Activated CD4-positive, CD25-positive, alpha-beta regulatory T cell (primary cell): ENCODE data around the gene CROCC.

Experiments used
- DNase-seq, 4 experiments: peaks; one replicate each; lab custom pipeline; 2025; lab: John Stamatoyannopoulos, UW

Gene CROCC

DNA sequence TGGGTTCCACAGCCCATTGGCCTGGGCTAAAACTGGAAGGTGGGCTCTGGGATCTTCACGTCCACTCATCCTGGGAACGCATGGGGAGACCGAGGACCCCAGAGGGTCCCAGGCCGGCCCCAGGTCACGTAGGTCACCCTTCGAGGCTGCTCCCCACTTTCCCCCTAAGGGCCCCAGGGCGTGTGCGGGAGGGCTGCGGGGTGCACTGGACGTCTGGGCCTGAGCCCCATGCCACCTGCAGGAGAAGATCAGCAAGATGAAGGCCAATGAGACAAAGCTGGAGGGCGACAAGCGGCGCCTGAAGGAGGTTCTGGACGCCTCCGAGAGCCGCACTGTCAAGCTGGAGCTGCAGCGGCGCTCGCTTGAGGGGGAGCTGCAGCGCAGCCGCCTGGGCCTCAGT, 46.2 kb downstream of the CROCC start:
- no peak for DNase-seq

DNA sequence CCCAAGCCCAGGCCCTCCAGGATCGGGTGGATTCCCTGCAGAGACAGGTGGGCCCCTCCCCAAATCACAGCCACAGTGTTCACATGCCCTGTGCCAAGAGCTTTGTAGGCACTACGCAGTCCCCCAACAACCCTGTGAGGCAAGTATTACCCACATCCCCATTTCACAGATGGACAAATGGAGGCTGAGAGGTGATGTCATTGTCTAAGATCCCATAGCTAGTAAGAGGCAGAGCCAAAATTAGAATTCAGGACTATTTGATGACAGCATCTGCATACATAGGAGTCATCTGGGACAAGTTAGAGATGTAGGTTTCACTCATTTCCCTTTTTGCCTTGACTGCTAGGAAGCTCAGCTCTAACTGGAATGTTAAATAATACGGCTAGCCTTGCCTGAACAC, 46.6 kb downstream of the CROCC start:
- no peak for DNase-seq

- no peak for DNase-seq
Measured at GRCh38 chr1:16969057-16969611, 47.4 kb downstream of the CROCC start.

GRCh38 chr1:16969651-16970050, 47.9 kb downstream of the CROCC start:
- DNase-seq, result no peak

GRCh38 chr1:16970132-16970910, 48.6 kb downstream of the CROCC start:
- no peak for DNase-seq

DNA sequence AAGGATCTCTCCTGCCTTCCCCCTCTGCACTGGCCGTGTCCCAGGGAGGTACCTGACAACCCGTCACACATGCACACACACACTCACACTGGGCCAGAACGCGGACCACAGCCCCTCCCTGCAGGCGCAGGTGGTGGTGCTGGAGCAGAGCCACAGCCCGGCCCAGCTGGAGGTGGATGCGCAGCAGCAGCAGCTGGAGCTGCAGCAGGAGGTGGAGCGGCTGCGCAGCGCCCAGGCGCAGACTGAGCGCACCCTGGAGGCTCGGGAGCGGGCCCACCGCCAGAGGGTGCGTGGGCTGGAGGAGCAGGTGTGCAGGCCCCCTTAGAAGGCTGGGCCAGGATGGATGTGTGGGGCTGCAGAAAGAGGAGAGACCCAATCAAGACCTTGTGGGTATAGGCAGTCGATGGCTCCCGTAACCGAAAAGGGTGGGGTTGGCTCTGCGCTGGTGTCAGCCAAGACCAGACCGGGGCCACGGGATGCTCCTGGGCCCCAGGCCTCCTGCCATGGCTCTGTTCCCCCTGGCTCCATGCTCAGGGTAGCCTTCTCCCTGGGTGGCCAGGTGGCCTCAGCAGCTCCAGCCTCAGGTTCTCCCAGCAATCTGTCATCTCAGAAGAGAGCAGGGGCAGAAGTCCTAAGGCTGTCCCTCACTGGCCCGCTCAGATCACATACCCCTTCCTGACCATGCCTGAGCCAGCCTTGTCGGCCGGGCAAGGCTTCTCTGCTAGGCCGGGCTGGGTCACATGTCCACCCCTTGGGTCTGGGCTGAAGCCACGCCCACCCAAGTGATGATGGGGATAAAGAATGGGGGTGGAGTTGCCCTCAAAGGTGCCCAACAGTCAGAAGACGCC, 49.8 kb downstream of the CROCC start:
- DNase-seq, result no peak

- no peak for DNase-seq
Measured at GRCh38 chr1:16972189-16972895, 50.6 kb downstream of the CROCC start.

- no peak for DNase-seq
Measured at GRCh38 chr1:16973215-16973614, 51.5 kb downstream of the CROCC start.

- no peak for DNase-seq
Measured at GRCh38 chr1:16975211-16975610, 53.5 kb downstream of the CROCC start.

DNA sequence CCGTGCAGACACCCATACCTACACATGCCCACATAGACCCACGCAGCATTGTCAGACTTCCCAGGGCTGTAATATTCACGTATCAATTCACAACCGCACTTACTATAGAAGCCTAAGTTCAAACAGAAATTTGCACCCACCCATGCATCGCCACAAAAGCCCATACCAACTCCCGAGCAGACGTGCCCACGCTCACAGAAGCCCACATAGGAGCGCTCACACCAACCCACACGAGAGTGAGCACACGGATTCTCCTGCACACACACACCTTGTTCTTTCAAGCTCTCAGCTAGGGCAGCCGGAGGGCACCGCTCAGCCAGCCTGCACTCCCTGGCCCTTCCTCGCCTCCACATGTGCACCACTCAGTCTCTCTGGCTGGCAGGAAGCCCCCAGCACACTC, 54.1 kb downstream of the CROCC start:
- DNase-seq, result no peak

DNA sequence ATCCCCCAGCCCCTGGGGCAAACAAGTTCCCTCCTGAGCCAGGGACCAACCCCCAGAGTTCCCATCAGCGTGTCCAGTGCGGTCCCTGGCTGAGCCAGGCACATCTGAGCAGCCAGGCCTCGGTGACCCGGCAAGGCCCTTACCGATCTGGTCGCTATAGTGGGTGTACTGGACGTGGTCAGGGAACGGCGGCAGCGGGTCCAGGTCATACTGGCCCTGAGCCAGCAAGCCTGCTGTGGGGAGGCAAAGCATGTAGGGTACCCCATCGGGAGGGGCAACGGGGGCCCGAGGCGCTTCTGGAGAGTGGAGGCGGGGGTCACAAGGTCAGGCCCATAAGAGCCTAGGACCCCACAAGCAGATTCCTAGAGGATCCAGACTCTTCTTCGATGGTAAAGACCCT, 55.2 kb downstream of the CROCC start:
- DNase-seq, result no peak

GRCh38 chr1:16977377-16977776, 55.6 kb downstream of the CROCC start:
- DNase-seq, result no peak

GRCh38 chr1:16978139-16978538, 56.4 kb downstream of the CROCC start:
- DNase-seq, result no peak

DNA sequence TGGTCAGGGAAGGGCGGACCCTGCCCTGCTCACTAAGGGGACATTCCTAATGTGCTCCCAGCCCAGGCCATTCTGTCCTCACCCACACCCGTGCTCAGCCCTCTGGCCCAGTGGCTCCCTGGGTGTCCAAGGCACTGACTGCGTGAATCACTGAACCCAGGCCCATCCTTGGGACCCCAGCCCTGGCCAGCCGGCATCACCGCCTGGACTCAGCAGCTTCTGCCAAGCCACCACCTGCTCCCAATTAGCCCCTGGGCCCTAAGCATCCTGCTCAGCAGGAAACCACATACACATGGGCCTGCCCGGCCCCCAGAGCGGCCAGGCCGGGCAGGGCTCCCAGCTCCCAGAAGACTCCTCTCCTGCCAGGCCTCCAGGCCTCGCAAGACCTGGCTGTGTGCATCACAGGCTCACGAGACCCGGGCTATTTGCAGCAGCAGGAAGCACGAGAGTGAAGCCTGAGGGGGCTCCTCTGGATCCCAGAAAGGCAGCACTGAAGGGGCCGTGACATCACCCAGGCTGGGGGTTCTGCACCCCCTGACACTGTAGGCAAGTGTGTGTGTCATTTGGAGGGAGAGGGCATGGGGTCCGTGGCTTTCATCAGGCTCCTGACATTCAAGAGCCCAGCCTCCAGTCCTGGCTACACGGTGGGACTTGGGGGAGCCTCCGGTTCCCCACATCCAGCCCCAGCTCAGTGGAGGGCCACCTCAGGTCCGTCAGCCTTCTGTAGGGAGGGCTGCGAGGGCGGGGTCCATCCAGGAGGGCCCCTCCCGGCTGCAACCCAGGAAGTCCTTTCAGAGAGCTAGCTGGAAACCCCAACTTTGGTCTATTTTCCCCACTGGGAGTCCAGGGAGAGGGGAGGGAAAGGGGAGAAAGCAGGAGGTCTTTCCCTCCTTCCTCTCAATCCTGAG, 57.1 kb downstream of the CROCC start:
- DNase-seq, result no peak

DNA sequence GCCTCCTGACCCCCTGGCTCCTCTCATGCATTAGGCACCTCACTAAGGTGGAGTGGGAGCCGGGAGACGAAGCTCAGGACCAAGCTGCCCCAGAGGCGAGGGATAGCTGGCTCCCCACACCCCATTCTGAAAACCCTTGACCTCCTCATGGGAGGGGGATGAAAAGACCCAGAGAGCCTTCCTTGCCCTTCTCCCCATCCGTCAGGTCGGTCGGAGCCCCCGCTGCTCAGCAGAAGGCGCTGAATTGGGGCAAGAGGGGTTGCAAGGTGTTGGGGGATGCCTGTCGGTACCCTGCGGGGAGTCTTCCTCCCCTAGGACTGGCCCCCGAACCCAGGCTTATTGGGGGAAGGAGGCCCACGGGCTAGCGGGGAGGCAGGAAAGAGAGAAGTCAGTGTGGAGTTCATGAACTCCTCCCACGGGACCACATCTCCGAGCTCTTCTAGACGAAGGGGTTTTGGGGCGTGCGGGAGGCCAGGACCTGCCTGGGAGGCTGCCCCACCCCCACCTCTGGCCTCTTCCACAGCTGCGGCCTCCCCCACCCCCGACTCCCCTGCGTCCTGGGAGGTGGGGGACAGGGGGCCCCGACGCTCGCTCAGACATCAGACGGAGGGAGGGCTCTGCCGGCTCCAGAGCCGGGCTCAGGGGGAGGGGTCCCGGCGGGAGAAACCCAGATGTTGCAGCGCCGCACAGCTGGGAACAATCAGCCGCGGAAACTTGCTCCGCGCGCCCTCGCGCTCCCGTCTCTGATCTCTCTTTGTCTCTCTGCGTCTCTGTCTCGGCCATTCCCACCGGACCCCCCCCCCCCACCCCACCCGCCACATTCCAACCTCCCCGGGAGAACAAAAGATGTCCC, 58.0 kb downstream of the CROCC start:
- no peak for DNase-seq

GRCh38 chr1:16980473-16981268, 58.9 kb downstream of the CROCC start, which contains the start of gene MFAP2:
Gene MFAP2 (minus strand): TSS chr1:16980620. CDS start chr1:16978273, 2,347 bp downstream.
- no peak for DNase-seq

DNA sequence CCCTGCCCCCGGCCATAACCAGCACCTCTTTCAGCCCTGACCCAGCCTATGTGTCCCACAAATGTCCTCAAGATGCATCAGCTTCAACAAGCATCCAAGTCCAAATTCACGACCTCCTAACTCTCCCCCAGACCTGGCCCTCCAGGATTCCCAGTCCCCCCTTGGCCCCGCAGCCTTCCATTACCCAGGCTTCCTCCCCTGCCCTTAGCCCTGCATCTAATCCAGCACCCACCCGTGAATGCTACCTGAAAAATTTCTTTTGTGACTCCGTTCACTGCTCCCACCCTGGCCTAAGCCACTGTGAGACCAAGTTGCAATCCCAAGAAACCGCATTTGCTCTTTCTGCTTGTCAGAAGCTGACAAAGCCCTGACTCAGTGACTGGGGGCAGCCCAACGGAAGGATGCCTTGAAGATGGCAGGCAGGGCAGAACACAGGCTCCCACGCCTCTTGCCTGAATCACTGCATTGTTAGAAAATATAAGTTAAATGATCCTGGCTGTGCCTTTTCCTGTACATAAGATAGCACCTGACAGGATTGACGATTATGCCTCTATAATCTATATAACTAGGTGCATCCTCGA, 59.6 kb downstream of the CROCC start:
- DNase-seq, result no peak

DNA sequence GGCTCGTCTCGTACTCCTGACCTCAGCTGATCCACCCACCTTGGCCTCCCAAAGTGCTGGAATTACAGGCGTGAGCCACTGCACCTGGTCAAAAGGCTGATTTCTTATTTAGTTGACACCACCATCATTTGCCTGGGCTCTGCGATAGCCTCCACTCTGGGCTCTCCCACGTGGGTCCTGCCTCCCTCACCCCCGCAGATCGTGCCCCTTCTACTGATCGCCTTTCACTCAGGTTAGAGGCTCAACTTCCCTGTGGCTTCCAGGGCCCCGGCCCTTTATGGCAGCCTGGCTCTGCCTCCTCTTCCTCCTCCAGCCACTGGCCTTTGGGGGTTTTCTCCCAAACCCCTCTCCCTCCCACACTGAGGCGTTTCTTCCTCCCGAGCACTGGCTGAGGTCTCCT, 61.2 kb downstream of the CROCC start:
- DNase-seq, result no peak

DNA sequence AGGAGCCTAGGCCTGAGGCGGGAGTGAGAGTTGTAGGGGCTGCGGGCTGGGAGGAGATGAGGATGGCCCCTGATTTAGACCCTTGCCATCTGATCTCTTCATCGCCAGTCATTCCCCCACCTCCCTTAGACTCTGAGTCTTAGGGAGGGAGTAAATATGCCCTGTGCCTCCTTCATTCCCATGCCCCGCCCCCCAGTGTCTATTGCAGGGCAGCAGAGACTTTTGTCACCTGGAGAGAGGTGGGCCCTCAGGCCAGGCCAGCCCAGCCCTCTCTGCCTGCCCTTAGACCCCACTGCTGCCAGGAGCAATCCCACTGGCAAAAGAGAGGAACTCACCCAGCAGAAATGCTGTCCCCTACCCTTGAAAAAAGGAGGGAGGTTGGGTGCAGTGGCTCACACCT, 61.9 kb downstream of the CROCC start:
- DNase-seq, result no peak
